B cell (primary cell): ENCODE data around the gene ZNF775. TPM values are rescaled to one million over a fixed set of nuclear protein-coding genes. Genes with fewer than 3 reads are reported as not detected.

Experiments
- ATAC-seq: fragments of 200-7000 bp; cut with Tn5 transposase; one replicate; pipeline ENCODE4 v1.10.0; 2021; ENCODE audit warnings: low read depth, mild to moderate bottlenecking, moderate number of reproducible peaks, moderate library complexity
- CTCF ChIA-PET: fragments of 350-600 bp; sonication (Branson Sonifier 250); formaldehyde crosslinking; loops from one replicate; lab custom pipeline; 2021; ENCODE audit warnings: antibody characterized with exemption, inconsistent platforms; lab: Charles Lee
- POLR2A ChIA-PET: fragments of 350-600 bp; sonication (Branson Sonifier 250); formaldehyde crosslinking; loops from one replicate; lab custom pipeline; 2021; ENCODE audit warnings: antibody characterized with exemption; lab: Charles Lee
- DNase-seq: peaks from one replicate; pipeline ENCODE4 v3.0.0; 2013
- H2AFZ ChIP-seq: 2 replicates; pipeline ENCODE4 v1.6.1; 2012; ENCODE audit warnings: mild to moderate bottlenecking, low read depth, low read length; ENCODE audit not compliant: insufficient read depth, poor library complexity, severe bottlenecking
- H3K27ac ChIP-seq, 2 donors: 1 replicate in 1 of 2; 2 replicates in 1 of 2; pipeline ENCODE4 v1.5.1; 2012 to 2013; ENCODE audit warnings: low read length in 2 of 2, mild to moderate bottlenecking in 2 of 2, moderate library complexity in 1 of 2
- H3K27me3 ChIP-seq, 4 experiments: fragments of 200-600 bp in 1 of 4; sonication (generic) in 1 of 4; replicated peaks in 1 of 4; 1 replicate in 2 of 4; 2 replicates in 2 of 4; pipeline versions ENCODE4 v1.6.1 to v1.7.0; 2013 to 2016; ENCODE audit warnings: low read length in 3 of 4, mild to moderate bottlenecking in 2 of 4, mixed read lengths in 1 of 4, moderate library complexity in 1 of 4; ENCODE audit not compliant: insufficient read depth in 4 of 4, control insufficient read depth in 3 of 4; ENCODE audit errors: control extremely low read depth in 1 of 4
- H3K36me3 ChIP-seq, 2 experiments: replicated peaks in 1 of 2; 1 replicate in 1 of 2; 2 replicates in 1 of 2; pipeline versions ENCODE4 v1.6.1 to v1.7.1; 2013; ENCODE audit warnings: low read length in 1 of 2; ENCODE audit not compliant: insufficient read depth in 2 of 2, control insufficient read depth in 1 of 2; ENCODE audit errors: control extremely low read depth in 1 of 2, extremely low read depth in 1 of 2
- H3K4me1 ChIP-seq, 2 donors: fragments of 200-600 bp in 1 of 2; sonication (generic) in 1 of 2; 1 replicate in 1 of 2; 2 replicates in 1 of 2; pipeline versions ENCODE4 v1.5.1 to v1.6.1; 2013 to 2017; ENCODE audit warnings: low read length in 2 of 2; ENCODE audit not compliant: control insufficient read depth in 2 of 2, insufficient read depth in 2 of 2
- H3K4me2 ChIP-seq: replicated peaks from 2 replicates; pipeline ENCODE3; 2012; ENCODE audit warnings: mild to moderate bottlenecking, low read depth, low read length; ENCODE audit not compliant: poor library complexity, severe bottlenecking
- H3K4me3 ChIP-seq, 5 experiments: fragments of 200-600 bp in 1 of 5; sonication (generic) in 1 of 5; 1 replicate in 3 of 5; 2 replicates in 2 of 5; pipeline versions ENCODE4 v1.5.1 to v1.7.0; 2011 to 2016; ENCODE audit warnings: low read length in 4 of 5, mild to moderate bottlenecking in 4 of 5, low read depth in 2 of 5, control low read depth in 1 of 5, moderate library complexity in 1 of 5; ENCODE audit not compliant: insufficient read depth in 1 of 5; ENCODE audit errors: control extremely low read depth in 1 of 5, extremely low read depth in 1 of 5
- H3K79me2 ChIP-seq: fragments of 200-600 bp; sonication (generic); one replicate; pipeline ENCODE4 v1.6.0; 2016; ENCODE audit warnings: low read length; ENCODE audit not compliant: control insufficient read depth, insufficient read depth
- H3K9ac ChIP-seq: fragments of 200-600 bp; sonication (generic); 2 replicates; pipeline ENCODE4 v1.6.1; 2017; ENCODE audit warnings: mild to moderate bottlenecking, low read length, moderate library complexity
- H3K9me3 ChIP-seq, 3 donors: one replicate each; pipeline versions ENCODE4 v1.6.1 to v1.7.1; 2013; ENCODE audit warnings: low read length in 2 of 3; ENCODE audit not compliant: control insufficient read depth in 2 of 3, insufficient read depth in 1 of 3; ENCODE audit errors: control extremely low read depth in 1 of 3
- H4K20me1 ChIP-seq: 2 replicates; pipeline ENCODE4 v1.6.0; 2012; ENCODE audit warnings: mild to moderate bottlenecking, low read length; ENCODE audit not compliant: insufficient read depth, control insufficient read depth, poor library complexity, severe bottlenecking
- H3K27ac Mint-ChIP-seq: one replicate; pipeline ENCODE4 v1.8.0; 2021; ENCODE audit warnings: mixed read lengths
- H3K27me3 Mint-ChIP-seq: one replicate; pipeline ENCODE4 v1.8.0; 2021; ENCODE audit warnings: mixed read lengths
- H3K4me1 Mint-ChIP-seq: one replicate; pipeline ENCODE4 v1.8.0; 2021; ENCODE audit warnings: mixed read lengths
- H3K4me3 Mint-ChIP-seq: one replicate; pipeline ENCODE4 v1.8.0; 2021; ENCODE audit warnings: mixed read lengths
- H3K9me3 Mint-ChIP-seq: one replicate; pipeline ENCODE4 v1.8.0; 2022; ENCODE audit warnings: mixed read lengths; ENCODE audit not compliant: insufficient read depth
- EZH2 ChIP-seq: IDR thresholded peaks from 2 replicates; pipeline ENCODE4 v1.6.1; 2012; ENCODE audit warnings: borderline replicate concordance, low read depth, mild to moderate bottlenecking, moderate library complexity, low read length; ENCODE audit not compliant: insufficient read depth, poor library complexity, severe bottlenecking
- WGBS: methylation state at CpG from one replicate; pipeline ENCODE4 v1.1.5; 2013; ENCODE audit warnings: missing lambda C conversion rate; ENCODE audit not compliant: insufficient coverage; 5-methylcytosine and 5-hydroxymethylcytosine counted together
- intact Hi-C: fragments of 100-400 bp; cut with micrococcal nuclease; formaldehyde crosslinking; loops from one replicate; pipeline ENCODE4 v1.10.0; 2022
- polyA plus RNA-seq: library from polyadenylated mRNA; depleted of rRNA; stranded (reverse); fragments of >200 nt; gene quantifications from 2 replicates; pipeline ENCODE4 v1.2.3, GENCODE V29; 2012
- total RNA-seq, 2 donors: library from RNA; stranded (reverse); fragments of 120-200 nt in 1 of 2; gene quantifications; 1 replicate in 1 of 2; 2 replicates in 1 of 2; pipeline versions ENCODE4 v1.2.3 to v1.2.4, GENCODE V29; 2013 to 2022
- TF ChIP-seq, protein P1 (sequence below): fragments of 200-600 bp; IDR thresholded peaks from one replicate; pipeline ENCODE4 v1.8.0; 2022; ENCODE audit warnings: antibody characterized with exemption, mild to moderate bottlenecking

ZNF775 gene
- total and polyA plus RNA-seq, 2 donors (not counting 1 experiment from before 2014, with no cell fraction given) = 4.2 to 12.1 TPM

DNA sequence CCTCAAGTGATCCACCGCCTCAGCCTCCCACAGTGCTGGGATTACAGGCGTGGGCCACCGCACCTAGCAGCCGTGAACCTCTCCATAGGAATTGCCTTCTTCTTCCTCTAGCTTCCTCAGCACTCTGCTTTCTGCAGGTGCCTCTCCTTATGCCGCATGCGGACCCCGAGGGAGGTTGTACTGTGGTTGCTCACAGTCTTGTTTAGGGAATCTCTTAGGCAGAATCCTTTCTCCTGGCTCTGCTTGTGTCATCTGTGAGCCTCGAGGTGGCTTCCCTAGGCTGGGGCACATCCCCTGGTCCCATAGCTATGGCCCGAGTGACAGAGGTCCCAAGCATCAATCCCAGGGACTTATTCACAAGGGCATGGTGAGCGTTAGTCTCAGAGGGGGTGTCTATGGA lies 38.1 kb downstream of the ZNF775 start:
- CTCF ChIA-PET = interaction anchor here (1.3 to 1.5 kb wide), 2 partner anchors 8 to 59 kb away, joined by 7 read pairs; no protein-coding TSS in a partner anchor
- Mint-ChIP-seq H3K4me1 (peaks cover 5% of the 10 kb centered on the region), H3K27me3 (peaks cover 4% of the 10 kb centered on the region), H3K4me3 (no peak overlapping the region), H3K9me3 (no peaks in the 10 kb centered on the region), H3K27ac (no peak overlapping the region)
- H3K36me3 ChIP-seq = peaks cover 0 to 4% of the 10 kb centered on the region in 2 experiments
- no peak overlapping the region for H2AFZ ChIP-seq
- ATAC-seq (no peak), DNase-seq (no peak)
- H3K9me3 ChIP-seq = no peaks in the 10 kb centered on the region
- H3K27ac ChIP-seq = no peak overlapping the region
- no peak overlapping the region for H3K4me2 ChIP-seq
- no peak overlapping the region for H3K9ac ChIP-seq
- no peaks in the 10 kb centered on the region for H3K27me3 ChIP-seq
- intact Hi-C loops = no loop called here
- 96% methylated on average over 9 of the region's 10 CpGs for WGBS
- TF ChIP-seq, protein P1, sequence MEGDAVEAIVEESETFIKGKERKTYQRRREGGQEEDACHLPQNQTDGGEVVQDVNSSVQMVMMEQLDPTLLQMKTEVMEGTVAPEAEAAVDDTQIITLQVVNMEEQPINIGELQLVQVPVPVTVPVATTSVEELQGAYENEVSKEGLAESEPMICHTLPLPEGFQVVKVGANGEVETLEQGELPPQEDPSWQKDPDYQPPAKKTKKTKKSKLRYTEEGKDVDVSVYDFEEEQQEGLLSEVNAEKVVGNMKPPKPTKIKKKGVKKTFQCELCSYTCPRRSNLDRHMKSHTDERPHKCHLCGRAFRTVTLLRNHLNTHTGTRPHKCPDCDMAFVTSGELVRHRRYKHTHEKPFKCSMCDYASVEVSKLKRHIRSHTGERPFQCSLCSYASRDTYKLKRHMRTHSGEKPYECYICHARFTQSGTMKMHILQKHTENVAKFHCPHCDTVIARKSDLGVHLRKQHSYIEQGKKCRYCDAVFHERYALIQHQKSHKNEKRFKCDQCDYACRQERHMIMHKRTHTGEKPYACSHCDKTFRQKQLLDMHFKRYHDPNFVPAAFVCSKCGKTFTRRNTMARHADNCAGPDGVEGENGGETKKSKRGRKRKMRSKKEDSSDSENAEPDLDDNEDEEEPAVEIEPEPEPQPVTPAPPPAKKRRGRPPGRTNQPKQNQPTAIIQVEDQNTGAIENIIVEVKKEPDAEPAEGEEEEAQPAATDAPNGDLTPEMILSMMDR = no peak
- no peak for TF ChIP-seq EZH2
- H3K4me3 ChIP-seq = no peak overlapping the region
- peaks cover 0 to 5% of the 10 kb centered on the region in 2 donors for H3K4me1 ChIP-seq
- H4K20me1 ChIP-seq = no peaks in the 10 kb centered on the region
- POLR2A ChIA-PET = no interaction called here
- H3K79me2 ChIP-seq = no peaks in the 10 kb centered on the region

DNA sequence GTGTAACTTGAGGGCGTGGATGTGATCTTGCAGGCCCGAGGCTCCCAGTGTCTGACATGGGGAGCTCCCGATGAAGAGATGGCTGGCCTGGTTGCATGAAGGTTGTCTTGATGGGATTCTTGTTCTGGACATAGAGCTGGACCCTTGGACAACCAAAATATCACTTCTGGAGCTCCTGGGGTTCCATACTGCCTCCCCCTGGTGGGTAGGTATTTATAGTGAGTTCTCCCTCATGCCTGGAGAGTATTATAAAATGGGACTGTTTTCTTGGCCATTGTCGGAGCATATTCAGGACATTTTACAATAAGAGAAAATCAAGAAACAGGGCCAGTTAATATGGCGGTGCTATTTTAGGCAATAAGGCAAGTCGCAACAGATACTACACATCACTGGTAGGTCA lies 38.7 kb downstream of the ZNF775 start:
- Histone ChIP-seq H3K9me3 (no peaks in the 10 kb centered on the region), H3K9ac (no peak overlapping the region), H2AFZ (no peak overlapping the region), H3K27ac (no peak overlapping the region), H3K4me2 (no peak overlapping the region), H3K27me3 (no peaks in the 10 kb centered on the region), H3K4me1 (peaks cover 0 to 5% of the 10 kb centered on the region in 2 donors), H3K4me3 (no peak overlapping the region), H4K20me1 (no peaks in the 10 kb centered on the region), H3K79me2 (no peaks in the 10 kb centered on the region), H3K36me3 (no peaks in the 10 kb centered on the region)
- ChIA-PET POLR2A (no interaction called here), CTCF (interaction anchor here (1.0 to 6.0 kb wide), 4 partner anchors 9 to 63 kb away, joined by 7 to 71 read pairs (median 7); no protein-coding TSS in a partner anchor)
- DNase-seq (no peak), ATAC-seq (no peak)
- no peak for TF ChIP-seq EZH2
- TF ChIP-seq, protein P1 = no peak
- intact Hi-C loops = no loop called here
- no peak overlapping the region for H3K27ac Mint-ChIP-seq
- peaks cover 5% of the 10 kb centered on the region for H3K4me1 Mint-ChIP-seq
- H3K9me3 Mint-ChIP-seq = no peaks in the 10 kb centered on the region
- WGBS = 90% methylated on average over 3 of the region's 6 CpGs
- no peak overlapping the region for H3K4me3 Mint-ChIP-seq
- H3K27me3 Mint-ChIP-seq = peaks cover 4% of the 10 kb centered on the region
